GM18520 (cell line): ENCODE measurements around the gene RASAL2.
"Not testable (repeated sequence)": the region's sequence is repeated elsewhere in the genome, so short reads cannot be mapped to it uniquely, and the experiment has no call there.

Experiments used
- ATAC-seq: cut with Tn5 transposase; IDR thresholded peaks from one replicate; pipeline ENCODE4 v1.9.1; 2021; ENCODE audit not compliant: unreplicated experiment

Gene RASAL2

DNA sequence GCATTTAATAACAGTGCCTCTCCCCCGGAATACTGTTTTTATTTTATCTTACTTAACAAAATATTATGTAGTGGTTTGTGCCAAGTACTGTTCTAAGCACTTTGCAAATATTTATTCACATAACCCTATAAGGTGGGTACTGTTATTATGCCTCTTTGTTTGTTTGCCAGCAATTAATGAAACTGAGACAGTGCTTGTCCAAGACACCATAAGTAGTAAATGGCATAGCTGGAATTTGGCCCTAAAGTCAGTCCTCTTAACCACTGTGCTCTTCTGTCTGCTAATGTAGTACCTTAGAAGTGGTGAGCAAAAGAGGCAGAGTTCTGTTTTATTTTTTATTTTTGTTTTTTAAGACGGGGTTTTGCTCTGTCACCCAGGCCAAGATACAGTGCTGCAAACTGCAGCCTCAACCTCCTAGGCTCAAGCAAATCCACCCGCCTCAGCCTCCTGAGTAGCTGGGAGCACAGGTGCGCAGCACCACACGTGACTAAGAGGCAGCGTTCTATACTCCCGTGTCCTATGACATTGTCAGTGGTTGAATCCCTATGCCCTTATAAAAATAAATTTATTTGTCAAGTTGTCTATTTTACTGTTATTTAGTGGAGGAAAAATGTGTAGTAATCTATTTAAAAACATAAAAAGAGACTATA, 237.1 kb downstream of the RASAL2 start:
- ATAC-seq: no peak

DNA sequence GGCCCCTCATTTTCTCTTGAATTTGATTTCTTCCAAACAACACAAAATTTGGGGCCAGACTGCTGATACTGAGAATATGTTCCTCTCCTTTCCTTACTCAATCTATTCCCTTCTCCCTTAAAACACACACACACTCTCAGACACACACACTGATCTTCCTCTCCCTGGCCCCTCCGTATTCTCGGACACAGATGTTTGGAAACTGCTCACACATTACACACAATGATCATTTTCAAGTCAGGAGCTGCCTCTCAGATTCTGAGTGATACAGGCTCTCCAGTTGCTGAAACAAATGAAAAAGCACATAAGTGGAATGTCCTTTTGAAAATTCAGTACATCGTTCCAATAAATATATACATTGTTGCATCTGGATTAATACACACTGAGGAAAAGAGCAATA, 241.5 kb downstream of the RASAL2 start:
- no peak for ATAC-seq

DNA sequence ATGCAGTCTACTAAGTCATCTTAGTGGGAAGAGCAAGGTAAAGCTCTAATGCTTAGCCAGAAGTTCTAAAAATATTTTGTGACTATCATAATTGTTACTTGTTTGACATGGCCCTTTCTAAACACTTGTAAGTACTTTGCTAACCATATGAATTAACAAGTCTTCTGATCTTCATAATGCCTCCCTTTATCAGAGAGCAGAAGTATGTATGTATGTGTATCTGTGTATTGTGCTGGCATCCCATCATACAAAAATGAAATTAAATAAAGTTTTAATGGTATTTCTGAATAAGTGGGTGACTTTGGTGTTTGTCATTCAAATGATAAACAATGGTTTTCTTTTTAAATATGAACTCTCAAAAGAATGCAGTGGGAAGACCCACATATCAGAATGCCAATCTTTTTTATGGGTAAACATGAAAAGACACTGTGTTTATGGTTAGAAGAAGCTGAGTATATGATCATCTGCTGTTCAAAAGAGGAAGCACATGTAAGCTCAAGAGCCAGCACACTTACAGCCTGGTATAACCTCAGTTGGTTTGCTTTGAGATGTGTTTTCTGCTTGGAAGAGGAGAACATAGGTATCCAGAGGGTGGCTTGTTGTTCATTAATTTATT, 243.3 kb downstream of the RASAL2 start:
- ATAC-seq: no peak

DNA sequence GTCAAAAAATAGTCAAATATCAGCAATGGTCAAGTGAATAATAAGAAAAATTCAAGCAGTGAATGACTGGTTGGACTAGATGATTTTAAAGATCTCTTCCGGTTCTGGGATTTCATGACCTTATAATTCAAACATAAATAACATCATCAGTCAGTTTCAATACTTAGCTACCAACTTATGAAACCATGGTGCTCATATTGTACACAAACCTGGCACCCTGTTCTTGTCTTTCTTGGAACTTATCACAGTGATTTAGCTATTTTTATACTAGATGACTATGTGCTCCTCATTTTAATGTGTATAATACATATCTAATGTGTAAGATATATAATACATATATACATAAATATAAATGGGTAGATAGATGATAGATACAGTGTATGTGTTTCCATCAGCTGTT, 245.9 kb downstream of the RASAL2 start:
- no peak for ATAC-seq

DNA sequence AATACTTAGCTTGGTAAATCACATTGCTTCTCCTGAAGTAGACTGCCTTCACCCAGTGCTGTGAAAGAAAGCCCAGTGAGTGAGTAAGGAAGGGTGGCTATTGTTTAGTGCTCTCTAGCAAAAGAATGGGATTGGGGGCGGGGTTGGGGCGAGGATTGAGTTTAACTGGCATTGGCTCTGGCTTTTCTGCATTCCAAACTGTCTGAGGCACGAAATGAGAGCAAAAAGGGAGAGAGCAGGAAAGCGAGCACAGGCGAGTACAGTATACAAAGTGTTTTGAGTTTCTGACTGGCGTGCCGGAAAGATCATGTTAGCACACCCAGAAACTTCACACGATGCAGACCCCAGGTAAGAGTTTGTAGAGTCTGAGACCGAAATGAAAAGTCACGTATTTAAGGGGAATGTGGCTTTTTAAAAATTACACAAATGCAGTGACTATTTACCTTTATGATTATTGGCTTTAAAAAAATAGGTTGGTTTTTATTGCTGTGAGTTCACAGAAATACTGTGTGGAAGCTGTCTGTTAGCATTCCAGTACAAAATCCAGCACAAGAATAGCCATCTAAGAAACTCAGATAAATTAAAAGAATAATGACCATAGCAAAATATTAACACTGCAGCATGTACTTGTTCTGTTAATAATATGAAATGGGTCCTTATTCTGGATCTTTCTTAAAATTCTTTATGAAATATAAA, 247.5 kb downstream of the RASAL2 start:
- no peak for ATAC-seq

DNA sequence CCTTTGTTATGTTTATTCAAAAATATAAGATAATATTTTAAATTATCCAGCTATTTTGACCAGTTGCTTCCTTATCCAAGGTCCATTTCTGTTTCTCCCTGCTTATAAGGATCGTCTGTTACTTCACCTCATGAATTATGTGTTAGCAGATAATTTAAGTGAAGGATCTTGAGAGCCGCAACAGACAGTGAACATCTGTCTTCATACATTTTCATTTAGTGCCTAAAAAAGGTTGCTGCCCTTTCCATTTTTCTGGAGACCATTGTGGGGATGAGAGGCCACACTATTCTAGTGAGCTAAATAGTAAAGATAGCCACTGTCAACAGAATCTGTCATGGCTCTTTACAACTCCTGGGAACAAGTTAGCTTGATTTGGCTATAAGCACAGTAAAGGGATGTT, 248.8 kb downstream of the RASAL2 start:
- no peak for ATAC-seq

DNA sequence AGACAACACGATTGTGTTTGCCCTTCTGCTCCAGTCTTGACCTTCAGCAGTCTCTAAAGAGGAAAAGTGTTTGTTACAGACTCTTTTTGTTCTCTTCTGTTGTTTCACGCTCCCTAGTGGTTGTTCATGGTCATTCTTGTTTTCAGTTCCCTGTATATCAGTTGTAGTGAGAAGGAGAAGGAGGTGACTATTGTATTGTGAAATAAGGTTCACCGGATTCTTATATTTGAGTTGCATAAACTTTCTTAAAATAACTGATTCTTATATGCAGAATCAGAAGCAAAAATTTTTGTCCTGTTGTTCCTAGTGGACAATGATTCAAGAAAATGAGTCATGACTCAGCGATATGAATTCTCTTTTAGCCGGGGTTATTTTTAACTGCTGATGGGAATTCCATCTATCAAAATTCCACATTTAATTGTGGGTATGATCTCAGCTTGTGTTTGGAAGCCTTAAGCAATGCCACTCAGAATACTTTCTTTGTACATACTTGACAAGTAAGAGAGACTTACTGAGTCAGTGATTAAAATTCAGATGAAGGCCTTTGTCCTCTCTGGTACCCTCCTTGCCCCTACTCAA, 250.7 kb downstream of the RASAL2 start:
- ATAC-seq: no peak

DNA sequence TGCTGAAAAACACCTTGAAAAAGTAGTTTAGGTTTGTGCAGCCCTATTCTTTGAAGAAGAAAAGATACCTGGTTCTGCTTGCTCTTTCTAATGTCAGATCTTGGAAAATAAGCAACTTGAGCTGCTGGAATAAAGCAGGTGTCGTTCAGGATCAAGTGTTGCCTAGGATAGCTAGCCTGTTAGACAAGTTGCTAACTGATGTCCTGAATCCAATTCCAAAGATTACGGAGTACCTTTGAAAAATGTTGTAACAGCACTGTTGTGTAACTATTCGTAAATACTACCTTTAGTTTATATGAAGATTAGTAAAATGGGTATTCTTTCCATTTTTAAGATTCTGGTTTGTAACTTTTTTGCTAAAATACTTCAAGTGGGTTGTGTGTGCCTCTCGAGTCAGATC, 251.3 kb downstream of the RASAL2 start:
- no peak for ATAC-seq

DNA sequence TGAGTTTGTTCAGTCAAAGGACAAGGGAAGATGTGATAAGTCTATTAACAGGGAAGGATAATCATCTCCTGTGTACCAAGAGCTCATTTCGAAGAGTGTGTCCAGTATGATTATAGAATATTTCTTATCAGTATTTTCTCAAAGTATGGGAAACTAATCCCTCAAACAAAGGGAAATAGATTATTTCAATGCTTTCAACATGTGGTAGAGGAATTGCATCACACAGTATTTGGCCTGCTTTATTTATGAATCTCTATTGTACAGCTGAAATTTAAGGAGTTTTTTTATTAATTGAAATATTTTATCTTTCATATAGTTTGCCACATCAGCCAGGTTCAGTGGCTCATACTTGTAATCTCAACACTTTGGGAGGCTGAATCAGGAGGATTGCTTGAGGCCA, 251.9 kb downstream of the RASAL2 start:
- no peak for ATAC-seq

DNA sequence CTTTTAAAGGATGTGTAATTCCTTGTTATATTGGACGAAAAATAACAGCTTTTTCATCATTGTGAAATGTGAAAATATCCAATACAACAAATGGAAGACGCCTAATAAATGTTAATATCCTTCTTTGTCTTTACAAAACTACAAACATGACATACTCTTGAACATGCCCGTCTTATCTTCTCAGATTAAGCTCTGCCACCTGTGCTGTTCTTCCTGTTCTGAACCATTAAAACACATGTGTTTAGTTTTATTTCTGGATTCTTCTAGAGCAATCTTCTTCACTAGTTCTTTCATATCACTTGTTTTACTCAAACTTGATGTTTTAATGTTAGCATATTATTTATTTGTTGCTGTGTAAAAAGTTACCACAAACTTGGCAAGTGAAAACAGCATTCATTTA, 255.9 kb downstream of the RASAL2 start:
- ATAC-seq: no peak

DNA sequence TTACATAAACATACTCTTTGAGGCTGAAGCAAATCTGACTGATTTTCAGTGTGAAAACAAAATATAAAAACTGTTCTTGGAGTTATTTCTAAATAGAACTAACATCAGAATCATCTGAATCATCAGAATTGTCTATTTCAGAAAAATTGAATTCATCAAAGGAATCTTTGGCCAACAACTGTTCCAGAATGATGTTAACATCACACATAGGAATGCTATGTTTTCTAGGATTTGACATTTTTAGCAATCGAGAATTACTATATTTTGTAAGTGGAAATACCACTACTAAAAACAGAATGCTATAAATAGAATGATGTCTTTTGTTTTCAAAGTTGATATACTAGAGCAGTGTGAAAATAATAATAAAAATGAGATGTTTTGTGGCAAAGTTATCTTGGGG, 258.0 kb downstream of the RASAL2 start:
- not testable (repeated sequence) for ATAC-seq

DNA sequence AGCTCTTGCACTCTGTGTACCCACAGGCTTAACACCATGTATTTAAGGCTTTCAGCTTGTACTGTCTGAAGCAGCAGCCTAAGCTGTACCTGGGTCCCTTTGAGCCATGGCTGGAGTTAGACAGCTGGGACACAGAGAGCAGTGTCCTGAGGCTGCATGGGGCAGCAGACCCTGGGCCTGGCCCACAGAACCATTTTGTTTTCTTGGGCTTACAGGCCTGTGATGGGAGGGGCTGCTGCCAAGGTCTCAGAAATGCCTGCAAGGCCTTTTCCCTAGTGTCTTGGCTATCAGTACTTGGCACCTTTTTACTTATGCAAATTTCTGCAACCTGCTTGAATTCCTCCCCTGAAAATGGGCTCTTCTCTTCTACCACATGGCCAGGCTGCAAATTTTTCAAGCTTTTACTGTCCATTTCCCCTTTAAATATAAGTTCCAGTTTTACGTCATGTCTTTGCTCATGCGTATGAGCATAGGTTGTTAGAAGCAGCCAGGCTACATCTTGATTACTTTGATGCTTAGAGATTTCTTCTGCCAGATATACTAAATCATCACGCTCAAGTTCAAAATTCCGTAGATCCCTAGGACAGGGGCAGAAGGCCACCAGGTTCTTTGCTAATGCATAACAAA, 259.0 kb downstream of the RASAL2 start:
- ATAC-seq: no peak

DNA sequence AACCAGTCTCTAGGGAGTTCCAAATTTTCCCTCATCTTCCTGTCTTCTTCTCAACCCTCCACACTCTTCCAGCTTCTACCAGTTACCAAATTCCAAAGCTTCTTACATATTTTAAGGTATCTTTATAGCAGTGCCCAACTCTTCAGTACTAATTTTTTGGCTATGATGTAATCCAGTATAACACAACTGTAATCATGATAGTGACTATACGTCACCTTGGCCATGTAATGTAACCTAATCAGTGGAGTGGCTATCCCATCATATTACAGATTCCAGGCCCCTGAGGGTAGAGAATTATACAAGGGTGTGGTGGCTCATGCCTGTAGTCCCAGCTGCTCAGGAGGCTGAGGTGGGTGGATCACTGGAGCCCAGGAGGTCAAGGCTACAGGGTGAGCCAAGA, 259.6 kb downstream of the RASAL2 start:
- ATAC-seq: no peak

DNA sequence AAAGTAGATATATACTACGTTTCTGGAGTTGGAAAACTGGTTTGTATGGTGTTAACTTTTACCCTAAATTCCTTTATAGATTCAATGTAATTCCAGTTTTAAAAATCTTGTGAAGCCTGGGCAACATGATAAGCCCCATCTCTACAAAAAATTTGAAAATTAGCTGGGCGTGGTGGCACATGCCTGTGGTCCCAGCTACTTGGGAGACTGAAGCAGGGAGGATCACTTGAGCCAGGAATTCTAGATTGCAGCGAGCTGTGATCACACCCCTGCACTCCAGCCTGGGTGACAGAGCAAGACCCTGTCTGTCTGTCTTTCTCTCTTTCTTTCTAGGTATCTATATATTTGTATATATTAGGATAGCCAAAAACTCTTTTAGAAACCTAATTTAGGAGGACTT, 260.9 kb downstream of the RASAL2 start:
- no peak for ATAC-seq

DNA sequence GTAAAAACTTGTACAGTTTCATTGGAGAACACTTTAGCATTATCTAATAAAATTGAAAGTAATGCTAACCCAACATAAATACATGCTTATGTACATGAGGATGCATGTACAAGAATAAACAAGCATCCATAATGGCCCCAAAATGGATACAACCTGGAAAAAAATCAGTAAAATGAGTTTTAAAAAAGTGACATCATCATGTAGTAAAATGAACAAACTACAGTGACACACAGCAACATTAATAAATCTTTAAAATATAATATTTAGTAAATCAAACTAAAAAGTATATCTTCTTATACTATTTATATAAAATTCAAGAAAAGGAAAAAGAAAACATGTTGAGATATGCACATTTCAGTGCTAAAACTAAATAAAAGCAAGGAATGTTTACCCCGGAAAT, 262.4 kb downstream of the RASAL2 start:
- ATAC-seq: no peak

DNA sequence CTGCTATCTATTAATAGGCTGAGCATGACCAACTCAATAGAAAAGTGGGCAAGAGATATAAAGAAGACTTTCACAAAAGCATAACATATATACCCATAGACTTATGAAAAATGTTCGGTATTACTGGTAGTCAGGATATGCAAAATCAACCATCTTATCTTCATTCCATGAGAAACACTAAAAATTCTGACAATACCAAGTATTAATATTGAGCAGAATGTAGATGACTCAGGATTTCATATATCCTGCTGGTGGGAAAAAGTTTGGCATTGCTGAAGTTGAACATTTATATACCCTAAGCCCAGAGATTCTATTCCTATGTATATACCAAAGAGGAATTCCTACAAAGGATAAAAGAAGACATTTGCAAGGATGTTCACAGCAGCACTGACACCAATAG, 264.6 kb downstream of the RASAL2 start:
- ATAC-seq: no peak

DNA sequence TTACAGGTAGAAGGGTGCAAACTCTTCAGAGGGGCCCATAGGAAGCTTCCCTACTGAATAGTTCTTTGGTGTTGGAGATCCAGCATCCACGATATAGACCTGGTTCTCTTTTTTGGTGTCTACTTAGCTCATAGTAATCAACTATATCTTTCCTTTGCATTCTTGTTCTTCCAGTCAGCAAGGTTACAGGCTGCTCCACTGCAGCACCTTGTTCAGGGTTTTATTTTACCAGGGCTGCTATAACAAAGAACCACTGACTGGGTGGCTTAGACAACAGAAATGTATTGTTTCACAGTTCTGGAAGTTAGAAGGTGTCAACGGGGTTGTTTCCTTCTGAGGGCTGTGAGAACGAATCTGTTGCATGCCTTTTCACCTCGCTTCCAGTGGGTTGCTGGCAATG, 266.5 kb downstream of the RASAL2 start:
- ATAC-seq: no peak

DNA sequence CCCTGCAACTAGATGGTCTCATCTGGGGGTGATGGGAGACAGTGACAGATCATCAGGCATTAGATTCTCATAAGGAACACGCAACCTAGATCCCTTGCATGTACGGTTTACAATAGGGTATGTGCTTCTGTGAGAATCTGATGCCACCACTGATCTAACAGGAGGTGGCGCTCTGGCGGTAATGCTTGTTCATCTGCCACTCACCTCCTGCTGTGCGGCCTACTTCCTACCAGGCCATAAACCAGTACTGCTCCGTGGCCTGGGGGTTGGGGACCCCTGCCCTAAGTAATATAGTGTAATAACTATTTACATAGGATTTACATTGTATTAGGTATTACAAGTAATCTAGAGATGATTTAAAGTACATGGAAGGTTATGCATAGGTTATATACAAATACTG, 267.9 kb downstream of the RASAL2 start:
- peak; percentile 43 for ATAC-seq

DNA sequence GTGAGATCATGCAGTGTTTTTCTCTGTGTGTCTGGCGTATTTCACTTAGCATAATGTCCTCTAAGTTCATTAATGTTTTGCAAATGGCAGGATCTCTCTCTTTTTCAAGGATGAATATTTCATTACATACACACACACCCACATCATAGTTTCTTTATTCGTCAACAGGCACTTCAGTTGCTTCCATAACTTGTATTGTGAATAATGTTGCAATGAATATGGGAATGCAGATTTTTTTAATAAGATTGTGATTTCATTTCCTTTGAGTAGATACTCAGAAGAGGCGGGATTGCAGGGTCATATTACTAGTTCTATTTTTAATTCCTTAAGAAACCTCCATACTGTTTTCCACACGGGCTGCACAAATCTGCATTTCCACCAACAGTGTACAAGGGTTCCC, 268.8 kb downstream of the RASAL2 start:
- ATAC-seq: no peak

DNA sequence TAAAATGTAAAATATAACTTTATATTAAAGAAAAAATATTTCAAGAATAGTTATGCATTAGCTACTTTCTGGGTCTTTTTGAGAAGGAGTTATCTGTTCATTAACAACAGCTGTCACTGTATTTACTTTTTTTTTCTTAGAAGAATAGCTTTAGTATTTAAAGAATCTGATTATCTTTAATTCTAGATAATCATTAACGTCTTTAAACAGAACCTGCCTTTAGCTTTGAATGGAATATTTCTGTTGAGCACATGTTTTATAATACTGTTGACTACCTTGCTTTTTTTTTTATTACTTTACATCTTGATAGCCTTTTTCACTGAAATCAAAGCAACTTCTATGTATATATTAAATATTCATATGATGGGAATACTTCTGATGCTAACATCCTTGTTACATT, 270.9 kb downstream of the RASAL2 start:
- no peak for ATAC-seq

DNA sequence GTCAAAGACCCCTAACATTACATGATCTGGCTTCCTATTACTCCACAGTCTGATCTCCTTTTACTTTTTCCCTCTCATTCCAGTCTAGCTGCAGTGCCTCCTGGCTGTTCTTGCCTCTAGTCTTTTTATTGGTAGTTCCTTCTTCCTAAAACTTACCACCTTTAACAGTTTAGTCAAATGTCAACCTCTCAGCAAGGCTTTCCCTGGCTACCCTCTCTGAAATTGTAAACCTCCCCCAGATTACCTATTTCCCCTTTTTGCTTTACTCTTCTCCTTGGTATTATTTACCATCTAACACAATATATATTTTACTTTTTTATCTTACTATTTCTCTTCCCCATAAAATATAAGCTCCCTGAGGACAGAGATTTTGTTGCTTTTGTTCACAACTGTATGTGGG, 273.2 kb downstream of the RASAL2 start:
- ATAC-seq: no peak

DNA sequence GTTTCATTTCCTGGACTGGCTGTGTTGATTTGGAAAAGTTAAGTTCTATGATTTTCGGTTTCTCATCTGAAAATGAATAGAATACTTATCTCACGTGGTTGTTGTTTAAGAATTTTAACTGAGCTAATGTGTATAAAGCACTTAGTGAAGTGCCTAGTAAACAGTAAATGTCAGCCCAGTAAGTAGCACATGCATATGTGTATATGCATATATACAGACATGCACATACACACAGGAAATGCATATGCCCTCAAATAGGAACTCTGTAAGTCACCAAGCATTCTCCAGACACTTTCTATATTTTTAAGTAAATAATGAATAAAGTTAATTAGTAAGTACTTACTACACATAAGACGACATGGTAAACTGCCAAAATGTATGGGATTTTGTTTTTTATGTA, 274.3 kb downstream of the RASAL2 start:
- ATAC-seq: no peak
